Esophagus squamous epithelium (tissue), 5 donors: Measurements from ENCODE around the gene TRDMT1. TPM values are rescaled to one million over a fixed set of nuclear protein-coding genes. Genes with fewer than 3 reads are reported as not detected.

Experiments
- DNase-seq: peaks from one replicate; lab custom pipeline; 2025; lab: John Stamatoyannopoulos, UW
- H3K27ac ChIP-seq, 4 donors: fragments of 200-600 bp; sonication (generic); one replicate each; pipeline ENCODE4 v1.5.1; 2016 to 2019; ENCODE audit warnings: mild to moderate bottlenecking in 1 of 4
- H3K27me3 ChIP-seq, 4 donors: fragments of 200-600 bp; sonication (generic); 1 replicate in 3 of 4; 2 replicates in 1 of 4; pipeline versions ENCODE4 v1.5.1 to v1.6.0; 2017 to 2021; ENCODE audit warnings: antibody characterized with exemption in 1 of 4
- H3K36me3 ChIP-seq, 3 donors: fragments of 200-600 bp; sonication (generic); one replicate each; pipeline ENCODE4 v1.5.1; 2016 to 2019
- H3K4me1 ChIP-seq, 3 donors: fragments of 200-600 bp; sonication (generic); one replicate each; pipeline ENCODE4 v1.5.1; 2017 to 2019
- H3K4me3 ChIP-seq, 4 donors: fragments of 200-600 bp; sonication (generic); 1 replicate in 3 of 4; 2 replicates in 1 of 4; pipeline ENCODE4 v1.5.1; 2016 to 2019; ENCODE audit warnings: mild to moderate bottlenecking in 2 of 4, moderate library complexity in 1 of 4
- H3K9me3 ChIP-seq, 3 donors: fragments of 200-600 bp; sonication (generic); one replicate each; pipeline ENCODE4 v1.5.1; 2016 to 2019
- POLR2A ChIP-seq, 4 donors: fragments of 450-650 bp; IDR thresholded peaks; one replicate each; pipeline ENCODE4 v1.6.1; 2017; ENCODE audit warnings: antibody characterized with exemption in 4 of 4, mild to moderate bottlenecking in 4 of 4, moderate library complexity in 3 of 4
- WGBS, 2 donors: methylation state at CpG; one replicate each; pipeline ENCODE4 v1.1.5; 2018; 5-methylcytosine and 5-hydroxymethylcytosine counted together
- intact Hi-C: fragments of 100-400 bp; cut with DNase I; formaldehyde crosslinking; loops from one replicate; pipeline ENCODE4 v1.15.0; 2022
- total RNA-seq, 4 donors: library from RNA; depleted of rRNA; stranded (reverse); fragments of >200 nt; gene quantifications; one replicate each; pipeline ENCODE4 v1.1.0, GENCODE V29; 2016
- TF ChIP-seq, protein P1 (sequence below), 6 experiments: fragments of 450-650 bp in 4 of 6; fragments of 200-600 bp in 2 of 6; sonication (generic) in 2 of 6; IDR thresholded peaks; one replicate each; pipeline ENCODE4 v1.5.1; 2016 to 2019; ENCODE audit warnings: antibody characterized with exemption in 6 of 6, mild to moderate bottlenecking in 4 of 6, moderate library complexity in 4 of 6
- donor health status: DM: yes; HTN: yes; CAD: no.

TRDMT1 gene
- total RNA-seq, 4 donors from 2014 or later = 1.3 to 5.9 (median 2.6) TPM

- no peak for DNase-seq
- Histone ChIP-seq H3K9me3 (no peaks in the 10 kb centered on the region), H3K27ac (no peak overlapping the region), H3K4me1 (no peaks in the 10 kb centered on the region), H3K36me3 (no peaks in the 10 kb centered on the region), H3K27me3 (no peaks in the 10 kb centered on the region), H3K4me3 (no peak overlapping the region)
- 64 to 67% methylated on average over 2 of the region's 2 CpGs for WGBS, 2 donors
- intact Hi-C loops = no loop called here
- TF ChIP-seq, protein P1, sequence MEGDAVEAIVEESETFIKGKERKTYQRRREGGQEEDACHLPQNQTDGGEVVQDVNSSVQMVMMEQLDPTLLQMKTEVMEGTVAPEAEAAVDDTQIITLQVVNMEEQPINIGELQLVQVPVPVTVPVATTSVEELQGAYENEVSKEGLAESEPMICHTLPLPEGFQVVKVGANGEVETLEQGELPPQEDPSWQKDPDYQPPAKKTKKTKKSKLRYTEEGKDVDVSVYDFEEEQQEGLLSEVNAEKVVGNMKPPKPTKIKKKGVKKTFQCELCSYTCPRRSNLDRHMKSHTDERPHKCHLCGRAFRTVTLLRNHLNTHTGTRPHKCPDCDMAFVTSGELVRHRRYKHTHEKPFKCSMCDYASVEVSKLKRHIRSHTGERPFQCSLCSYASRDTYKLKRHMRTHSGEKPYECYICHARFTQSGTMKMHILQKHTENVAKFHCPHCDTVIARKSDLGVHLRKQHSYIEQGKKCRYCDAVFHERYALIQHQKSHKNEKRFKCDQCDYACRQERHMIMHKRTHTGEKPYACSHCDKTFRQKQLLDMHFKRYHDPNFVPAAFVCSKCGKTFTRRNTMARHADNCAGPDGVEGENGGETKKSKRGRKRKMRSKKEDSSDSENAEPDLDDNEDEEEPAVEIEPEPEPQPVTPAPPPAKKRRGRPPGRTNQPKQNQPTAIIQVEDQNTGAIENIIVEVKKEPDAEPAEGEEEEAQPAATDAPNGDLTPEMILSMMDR (IDR thresholded peaks at IDR 0.05) = no peak
- no peak for TF ChIP-seq POLR2A (IDR thresholded peaks at IDR 0.05)
Observed at GRCh38 chr10:17162828-17163227, 38.6 kb downstream of the TRDMT1 start.

DNA sequence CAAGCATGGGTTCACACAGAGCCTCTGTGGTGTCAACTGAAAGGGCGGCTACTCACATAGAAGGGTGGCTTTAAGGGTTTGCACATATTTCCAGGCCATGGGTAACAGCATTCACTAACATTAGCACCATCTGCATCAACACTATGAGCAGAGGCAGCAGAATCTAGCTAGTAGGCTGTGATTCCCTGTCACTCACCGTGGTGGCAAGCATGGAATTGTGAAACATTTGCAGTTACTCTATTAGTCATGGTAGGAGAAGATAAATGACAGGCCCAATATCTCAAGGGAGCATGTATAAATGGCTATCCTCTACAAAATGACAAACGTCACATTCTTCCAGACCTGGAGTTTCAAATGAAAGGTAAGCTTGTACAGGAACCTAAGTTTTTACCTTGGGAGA, 39.7 kb downstream of the TRDMT1 start:
- Histone ChIP-seq H3K9me3 (no peaks in the 10 kb centered on the region), H3K27me3 (no peaks in the 10 kb centered on the region), H3K4me1 (no peaks in the 10 kb centered on the region), H3K4me3 (no peak overlapping the region), H3K36me3 (no peaks in the 10 kb centered on the region), H3K27ac (no peak overlapping the region)
- intact Hi-C loops = no loop called here
- TF ChIP-seq POLR2A (IDR thresholded peaks at IDR 0.05) = no peak
- TF ChIP-seq, protein P1 (IDR thresholded peaks at IDR 0.05) = no peak
- WGBS, 2 donors = 54 to 58% methylated on average over 3 of the region's 3 CpGs
- DNase-seq = no peak

DNA sequence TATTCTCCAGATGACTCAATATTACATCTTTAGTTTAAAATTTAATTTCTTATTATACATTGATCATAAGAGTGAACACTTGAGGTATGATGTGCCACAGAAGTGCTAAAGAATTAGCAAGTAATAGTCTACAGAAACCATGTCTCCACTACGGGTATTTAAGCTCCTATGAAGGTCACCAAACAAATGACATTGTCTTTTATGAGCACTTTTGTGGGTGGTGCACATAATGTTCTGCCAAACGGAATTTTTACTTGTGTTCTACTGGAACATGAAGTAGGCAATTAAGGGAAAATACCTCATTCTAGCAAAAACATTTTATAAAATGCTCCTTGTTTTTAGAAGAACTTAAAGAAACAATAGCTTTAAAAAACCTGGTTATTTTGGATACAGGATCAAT, 44.4 kb downstream of the TRDMT1 start:
- no peaks in the 10 kb centered on the region for H3K27me3 ChIP-seq
- 77 to 82% methylated on average over 2 of the region's 2 CpGs for WGBS, 2 donors
- intact Hi-C loops = no loop called here
- H3K4me3 ChIP-seq = no peak overlapping the region
- H3K36me3 ChIP-seq = peaks cover 0 to 5% (median 0%) of the 10 kb centered on the region in 3 donors
- DNase-seq = no peak
- no peaks in the 10 kb centered on the region for H3K9me3 ChIP-seq
- no peaks in the 10 kb centered on the region for H3K4me1 ChIP-seq
- no peak overlapping the region for H3K27ac ChIP-seq
- TF ChIP-seq, protein P1 (IDR thresholded peaks at IDR 0.05) = no peak
- no peak for TF ChIP-seq POLR2A (IDR thresholded peaks at IDR 0.05)

DNA sequence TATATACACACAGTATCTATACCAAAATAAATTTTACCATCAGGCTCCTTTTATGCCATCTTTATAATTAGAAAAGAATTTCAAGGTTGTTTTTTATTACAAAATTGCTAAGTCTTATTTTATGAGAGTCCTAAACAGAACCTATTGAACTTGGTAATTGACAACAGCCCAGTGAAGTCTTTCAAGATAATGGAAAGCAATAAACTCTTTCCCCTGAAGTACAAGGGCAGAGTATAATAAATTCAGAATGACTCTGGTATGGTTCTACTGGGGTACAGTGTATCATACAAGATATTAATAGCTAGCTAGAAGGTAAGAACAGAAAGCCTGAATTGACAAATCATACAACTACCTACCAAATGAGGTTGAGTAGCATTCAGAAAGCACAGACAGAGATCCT, 45.6 kb downstream of the TRDMT1 start:
- TF ChIP-seq, protein P1 (IDR thresholded peaks at IDR 0.05) = no peak
- no peak for TF ChIP-seq POLR2A (IDR thresholded peaks at IDR 0.05)
- DNase-seq = no peak
- Histone ChIP-seq H3K36me3 (peaks cover 0 to 5% (median 0%) of the 10 kb centered on the region in 3 donors), H3K27ac (no peak overlapping the region), H3K4me3 (no peak overlapping the region), H3K27me3 (no peaks in the 10 kb centered on the region), H3K9me3 (no peaks in the 10 kb centered on the region), H3K4me1 (no peaks in the 10 kb centered on the region)
- intact Hi-C loops = no loop called here

DNA sequence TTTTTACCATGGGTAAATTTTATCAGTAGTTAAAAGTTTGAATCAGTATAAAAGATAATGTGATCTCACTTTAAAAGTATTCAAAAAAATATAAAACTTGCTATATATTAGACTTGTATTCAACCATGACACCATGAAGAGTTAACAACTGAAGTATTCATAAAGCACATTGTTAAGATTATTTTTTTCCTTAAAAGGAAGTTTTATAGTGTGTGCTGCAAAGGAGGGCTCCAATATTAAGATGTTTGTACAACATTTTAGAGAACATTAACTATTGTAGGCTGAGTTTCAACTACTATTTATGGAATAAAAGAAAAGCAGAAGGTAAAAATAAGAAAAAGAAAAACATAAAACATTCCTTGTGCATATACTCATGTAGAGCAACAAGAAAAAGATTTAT, 47.4 kb downstream of the TRDMT1 start:
- Histone ChIP-seq H3K4me1 (no peaks in the 10 kb centered on the region), H3K36me3 (peaks cover 0 to 5% (median 0%) of the 10 kb centered on the region in 3 donors), H3K4me3 (no peak overlapping the region), H3K27me3 (no peaks in the 10 kb centered on the region), H3K9me3 (no peaks in the 10 kb centered on the region), H3K27ac (no peak overlapping the region)
- intact Hi-C loops = no loop called here
- no peak for DNase-seq
- no peak for TF ChIP-seq POLR2A (IDR thresholded peaks at IDR 0.05)
- TF ChIP-seq, protein P1 (IDR thresholded peaks at IDR 0.05) = no peak
